ENCODE measurements around the gene DOC2B. TPM values are rescaled to one million over a fixed set of nuclear protein-coding genes. Genes with fewer than 3 reads are reported as not detected.
A peak's percentile ranks its signal among the peaks of the same experiment; 100 is the strongest.

Gene DOC2B
- total RNA-seq, 1 donor from 2014 or later = 0.26 TPM

GRCh38 chr17:163514-164098, 17.8 kb downstream of the DOC2B start:
- no peaks in the 10 kb centered on the region for H3K36me3 ChIP-seq (ENCODE audit: control insufficient read depth, insufficient read depth, low read length)
- FAIRE-seq = no peak
- TF ChIP-seq CTCF (IDR thresholded peaks at IDR 0.05; ENCODE audit: insufficient read depth, low read length, severe bottlenecking) = peak; percentile 61
- DNase-seq (ENCODE audit: low read depth) = peak; percentile 27
- no peaks in the 10 kb centered on the region for H3K27me3 ChIP-seq (ENCODE audit: control insufficient read depth, insufficient read depth, low read length)
- no peak overlapping the region for H3K4me3 ChIP-seq (ENCODE audit: low read depth, low read length)

GRCh38 chr17:162689-163088, 18.8 kb downstream of the DOC2B start:
- TF ChIP-seq CTCF (IDR thresholded peaks at IDR 0.05; ENCODE audit: insufficient read depth, low read length, severe bottlenecking) = no peak
- no peak for FAIRE-seq
- H3K27me3 ChIP-seq (ENCODE audit: control insufficient read depth, insufficient read depth, low read length) = no peaks in the 10 kb centered on the region

GRCh38 chr17:161481-161880, 20.0 kb downstream of the DOC2B start:
- no peak for DNase-seq (ENCODE audit: low read depth)
- Histone ChIP-seq H3K36me3 (ENCODE audit: control insufficient read depth, insufficient read depth, low read length) (no peaks in the 10 kb centered on the region), H3K27me3 (ENCODE audit: control insufficient read depth, insufficient read depth, low read length) (no peaks in the 10 kb centered on the region), H3K4me3 (ENCODE audit: low read depth, low read length) (no peak overlapping the region)
- no peak for TF ChIP-seq CTCF (IDR thresholded peaks at IDR 0.05; ENCODE audit: insufficient read depth, low read length, severe bottlenecking)
- no peak for FAIRE-seq

More at GRCh38 chr17:162689-163088, 18.8 kb downstream of the DOC2B start:
- no peak for DNase-seq (ENCODE audit: low read depth)
- Histone ChIP-seq H3K4me3 (ENCODE audit: low read depth, low read length) (no peak overlapping the region), H3K36me3 (ENCODE audit: control insufficient read depth, insufficient read depth, low read length) (no peaks in the 10 kb centered on the region)

- DNase-seq (ENCODE audit: low read depth) (no peak), FAIRE-seq (no peak)
- TF ChIP-seq CTCF (IDR thresholded peaks at IDR 0.05; ENCODE audit: insufficient read depth, low read length, severe bottlenecking) = no peak
- Histone ChIP-seq H3K27me3 (ENCODE audit: control insufficient read depth, insufficient read depth, low read length) (no peaks in the 10 kb centered on the region), H3K36me3 (ENCODE audit: control insufficient read depth, insufficient read depth, low read length) (no peaks in the 10 kb centered on the region), H3K4me3 (ENCODE audit: low read depth, low read length) (no peak overlapping the region)
Measured at GRCh38 chr17:160336-160735, 21.1 kb downstream of the DOC2B start.

GRCh38 chr17:159609-160008, 21.8 kb downstream of the DOC2B start:
- peak; percentile 40 for FAIRE-seq

More at GRCh38 chr17:159609-160008, 21.8 kb downstream of the DOC2B start:
- Histone ChIP-seq H3K36me3 (ENCODE audit: control insufficient read depth, insufficient read depth, low read length) (no peaks in the 10 kb centered on the region), H3K27me3 (ENCODE audit: control insufficient read depth, insufficient read depth, low read length) (no peaks in the 10 kb centered on the region), H3K4me3 (ENCODE audit: low read depth, low read length) (no peak overlapping the region)
- no peak for TF ChIP-seq CTCF (IDR thresholded peaks at IDR 0.05; ENCODE audit: insufficient read depth, low read length, severe bottlenecking)
- no peak for DNase-seq (ENCODE audit: low read depth)
